HEK293 (cell line): ENCODE data around the gene SSTR5.
A peak's percentile ranks its signal among the peaks of the same experiment; 100 is the strongest.

Experiments
- BCL11B ChIP-seq: fragments of 450-650 bp; formaldehyde crosslinking; IDR thresholded peaks from 2 replicates; pipeline ENCODE4 v1.5.1; 2016; ENCODE audit warnings: low read depth, missing biosample characterization, missing genetic modification characterization
- FEZF1 ChIP-seq: fragments of 450-650 bp; formaldehyde crosslinking; IDR thresholded peaks from 2 replicates; pipeline ENCODE4 v1.5.1; 2016; ENCODE audit warnings: missing biosample characterization, missing genetic modification characterization
- GLIS2 ChIP-seq: fragments of 450-650 bp; formaldehyde crosslinking; IDR thresholded peaks from 2 replicates; pipeline ENCODE4 v1.5.1; 2016; ENCODE audit warnings: missing biosample characterization, missing genetic modification characterization
- IKZF3 ChIP-seq: fragments of 450-650 bp; IDR thresholded peaks from 2 replicates; pipeline ENCODE4 v1.5.0; 2018; ENCODE audit warnings: missing biosample characterization, mild to moderate bottlenecking, missing genetic modification characterization, moderate library complexity
- MZF1 ChIP-seq: fragments of 450-650 bp; formaldehyde crosslinking; IDR thresholded peaks from 2 replicates; pipeline ENCODE4 v1.5.1; 2017; ENCODE audit warnings: missing biosample characterization, missing genetic modification characterization, borderline replicate concordance
- ZBTB1 ChIP-seq: fragments of 450-650 bp; formaldehyde crosslinking; IDR thresholded peaks from 2 replicates; pipeline ENCODE4 v1.5.1; 2016; ENCODE audit warnings: missing biosample characterization, missing genetic modification characterization
- ZBTB26 ChIP-seq: fragments of 450-650 bp; formaldehyde crosslinking; optimal IDR thresholded peaks from 2 replicates; pipeline ENCODE3; 2016; ENCODE audit warnings: missing biosample characterization, mild to moderate bottlenecking, missing genetic modification characterization
- ZFHX2 ChIP-seq: fragments of 450-650 bp; formaldehyde crosslinking; conservative IDR thresholded peaks from 2 replicates; pipeline ENCODE4 v1.5.1; 2016; ENCODE audit warnings: missing biosample characterization, missing genetic modification characterization
- ZNF155 ChIP-seq: fragments of 450-650 bp; formaldehyde crosslinking; IDR thresholded peaks from 2 replicates; pipeline ENCODE4 v1.5.1; 2016; ENCODE audit warnings: missing biosample characterization, missing genetic modification characterization
- ZNF16 ChIP-seq: fragments of 450-650 bp; formaldehyde crosslinking; IDR thresholded peaks from 2 replicates; pipeline ENCODE4 v1.5.1; 2016; ENCODE audit warnings: low read depth, missing biosample characterization, missing genetic modification characterization
- ZNF211 ChIP-seq: fragments of 450-650 bp; formaldehyde crosslinking; IDR thresholded peaks from 2 replicates; pipeline ENCODE4 v1.5.1; 2016; ENCODE audit warnings: low read depth, missing biosample characterization, missing genetic modification characterization
- ZNF23 ChIP-seq: fragments of 450-650 bp; formaldehyde crosslinking; IDR thresholded peaks from 2 replicates; pipeline ENCODE4 v1.5.1; 2016; ENCODE audit warnings: missing biosample characterization, missing genetic modification characterization, borderline replicate concordance
- ZNF248 ChIP-seq: fragments of 450-650 bp; formaldehyde crosslinking; IDR thresholded peaks from 2 replicates; pipeline ENCODE4 v1.5.1; 2017; ENCODE audit warnings: missing biosample characterization, missing genetic modification characterization
- ZNF26 ChIP-seq: fragments of 450-650 bp; formaldehyde crosslinking; IDR thresholded peaks from 2 replicates; pipeline ENCODE4 v1.5.1; 2016; ENCODE audit warnings: missing biosample characterization, missing genetic modification characterization
- ZNF266 ChIP-seq: fragments of 450-650 bp; formaldehyde crosslinking; IDR thresholded peaks from 2 replicates; pipeline ENCODE4 v1.5.1; 2016; ENCODE audit warnings: missing biosample characterization, missing genetic modification characterization, low read depth
- ZNF426 ChIP-seq: fragments of 450-650 bp; formaldehyde crosslinking; IDR thresholded peaks from 2 replicates; pipeline ENCODE4 v1.5.1; 2017; ENCODE audit warnings: missing biosample characterization, missing genetic modification characterization, mild to moderate bottlenecking, inconsistent platforms, moderate library complexity
- ZNF433 ChIP-seq: fragments of 450-650 bp; formaldehyde crosslinking; IDR thresholded peaks from 2 replicates; pipeline ENCODE4 v1.5.1; 2016; ENCODE audit warnings: missing biosample characterization, missing genetic modification characterization, low read depth
- ZNF513 ChIP-seq: fragments of 450-650 bp; IDR thresholded peaks from 2 replicates; pipeline ENCODE4 v1.5.1; 2018; ENCODE audit warnings: missing biosample characterization, missing genetic modification characterization
- ZNF529 ChIP-seq: fragments of 450-650 bp; formaldehyde crosslinking; IDR thresholded peaks from 2 replicates; pipeline ENCODE4 v1.5.1; 2017; ENCODE audit warnings: missing genetic modification characterization, missing biosample characterization; ENCODE audit not compliant: insufficient replicate concordance
- ZNF596 ChIP-seq: fragments of 450-650 bp; IDR thresholded peaks from 2 replicates; pipeline ENCODE4 v1.5.0; 2018; ENCODE audit warnings: missing biosample characterization, mild to moderate bottlenecking, missing genetic modification characterization, moderate library complexity
- ZNF621 ChIP-seq: fragments of 450-650 bp; formaldehyde crosslinking; IDR thresholded peaks from 2 replicates; pipeline ENCODE4 v1.5.1; 2017; ENCODE audit warnings: missing biosample characterization, missing genetic modification characterization
- ZNF624 ChIP-seq: fragments of 450-650 bp; formaldehyde crosslinking; IDR thresholded peaks from 2 replicates; pipeline ENCODE4 v1.5.1; 2017; ENCODE audit warnings: missing biosample characterization, missing genetic modification characterization
- ZNF629 ChIP-seq: fragments of 450-650 bp; formaldehyde crosslinking; IDR thresholded peaks from 2 replicates; pipeline ENCODE4 v1.5.1; 2017; ENCODE audit warnings: missing biosample characterization, missing genetic modification characterization
- ZNF747 ChIP-seq: fragments of 450-650 bp; formaldehyde crosslinking; IDR thresholded peaks from 2 replicates; pipeline ENCODE4 v1.5.1; 2016; ENCODE audit warnings: missing biosample characterization, missing genetic modification characterization
- ZNF837 ChIP-seq: fragments of 450-650 bp; formaldehyde crosslinking; IDR thresholded peaks from 2 replicates; pipeline ENCODE4 v1.5.1; 2016; ENCODE audit warnings: missing biosample characterization, missing genetic modification characterization
- ZSCAN16 ChIP-seq: fragments of 450-650 bp; formaldehyde crosslinking; IDR thresholded peaks from 2 replicates; pipeline ENCODE4 v1.5.1; 2016; ENCODE audit warnings: missing biosample characterization, missing genetic modification characterization
- TF ChIP-seq, protein P1 (sequence below): fragments of 450-650 bp; formaldehyde crosslinking; IDR thresholded peaks from 2 replicates; pipeline ENCODE4 v1.5.1; 2016; ENCODE audit warnings: missing biosample characterization, missing genetic modification characterization, low read depth
- TF ChIP-seq, protein P2 (sequence below): fragments of 450-650 bp; formaldehyde crosslinking; conservative IDR thresholded peaks from 2 replicates; pipeline ENCODE4 v1.5.1; 2016; ENCODE audit warnings: low read depth, missing biosample characterization, missing genetic modification characterization
- TF ChIP-seq, protein P3 (sequence below): fragments of 450-650 bp; formaldehyde crosslinking; IDR thresholded peaks from 2 replicates; pipeline ENCODE4 v1.5.1; 2016; ENCODE audit warnings: missing biosample characterization, missing genetic modification characterization
- TF ChIP-seq, protein P4 (sequence below): fragments of 450-650 bp; formaldehyde crosslinking; IDR thresholded peaks from 2 replicates; pipeline ENCODE4 v1.5.1; 2016; ENCODE audit warnings: missing biosample characterization, missing genetic modification characterization

SSTR5 gene

GRCh38 chr16:1078579-1079021, 6.1 kb downstream of the SSTR5 start (continued):
- TF ChIP-seq, protein P1, sequence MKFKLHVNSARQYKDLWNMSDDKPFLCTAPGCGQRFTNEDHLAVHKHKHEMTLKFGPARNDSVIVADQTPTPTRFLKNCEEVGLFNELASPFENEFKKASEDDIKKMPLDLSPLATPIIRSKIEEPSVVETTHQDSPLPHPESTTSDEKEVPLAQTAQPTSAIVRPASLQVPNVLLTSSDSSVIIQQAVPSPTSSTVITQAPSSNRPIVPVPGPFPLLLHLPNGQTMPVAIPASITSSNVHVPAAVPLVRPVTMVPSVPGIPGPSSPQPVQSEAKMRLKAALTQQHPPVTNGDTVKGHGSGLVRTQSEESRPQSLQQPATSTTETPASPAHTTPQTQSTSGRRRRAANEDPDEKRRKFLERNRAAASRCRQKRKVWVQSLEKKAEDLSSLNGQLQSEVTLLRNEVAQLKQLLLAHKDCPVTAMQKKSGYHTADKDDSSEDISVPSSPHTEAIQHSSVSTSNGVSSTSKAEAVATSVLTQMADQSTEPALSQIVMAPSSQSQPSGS (tag by site-specific recombination), result no peak
- TF ChIP-seq ZNF26 (tag by site-specific recombination), result no peak
- no peak for TF ChIP-seq ZNF837 (tag by site-specific recombination)
- no peak for TF ChIP-seq ZNF248 (tag by site-specific recombination)
- no peak for TF ChIP-seq GLIS2 (tag by site-specific recombination)
- TF ChIP-seq ZNF433, result no peak
- TF ChIP-seq FEZF1 (tag by site-specific recombination), result peak; percentile 39; the same call in 1 of the 2 replicates
- no peak for TF ChIP-seq ZNF513 (tag by site-specific recombination)
- TF ChIP-seq MZF1 (tag by site-specific recombination), result no peak
- no peak for TF ChIP-seq ZNF596 (tag by site-specific recombination)
- no peak for TF ChIP-seq ZNF155 (tag by site-specific recombination)
- TF ChIP-seq, protein P2, sequence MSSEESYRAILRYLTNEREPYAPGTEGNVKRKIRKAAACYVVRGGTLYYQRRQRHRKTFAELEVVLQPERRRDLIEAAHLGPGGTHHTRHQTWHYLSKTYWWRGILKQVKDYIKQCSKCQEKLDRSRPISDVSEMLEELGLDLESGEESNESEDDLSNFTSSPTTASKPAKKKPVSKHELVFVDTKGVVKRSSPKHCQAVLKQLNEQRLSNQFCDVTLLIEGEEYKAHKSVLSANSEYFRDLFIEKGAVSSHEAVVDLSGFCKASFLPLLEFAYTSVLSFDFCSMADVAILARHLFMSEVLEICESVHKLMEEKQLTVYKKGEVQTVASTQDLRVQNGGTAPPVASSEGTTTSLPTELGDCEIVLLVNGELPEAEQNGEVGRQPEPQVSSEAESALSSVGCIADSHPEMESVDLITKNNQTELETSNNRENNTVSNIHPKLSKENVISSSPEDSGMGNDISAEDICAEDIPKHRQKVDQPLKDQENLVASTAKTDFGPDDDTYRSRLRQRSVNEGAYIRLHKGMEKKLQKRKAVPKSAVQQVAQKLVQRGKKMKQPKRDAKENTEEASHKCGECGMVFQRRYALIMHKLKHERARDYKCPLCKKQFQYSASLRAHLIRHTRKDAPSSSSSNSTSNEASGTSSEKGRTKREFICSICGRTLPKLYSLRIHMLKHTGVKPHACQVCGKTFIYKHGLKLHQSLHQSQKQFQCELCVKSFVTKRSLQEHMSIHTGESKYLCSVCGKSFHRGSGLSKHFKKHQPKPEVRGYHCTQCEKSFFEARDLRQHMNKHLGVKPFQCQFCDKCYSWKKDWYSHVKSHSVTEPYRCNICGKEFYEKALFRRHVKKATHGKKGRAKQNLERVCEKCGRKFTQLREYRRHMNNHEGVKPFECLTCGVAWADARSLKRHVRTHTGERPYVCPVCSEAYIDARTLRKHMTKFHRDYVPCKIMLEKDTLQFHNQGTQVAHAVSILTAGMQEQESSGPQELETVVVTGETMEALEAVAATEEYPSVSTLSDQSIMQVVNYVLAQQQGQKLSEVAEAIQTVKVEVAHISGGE, result no peak
- TF ChIP-seq, protein P3, sequence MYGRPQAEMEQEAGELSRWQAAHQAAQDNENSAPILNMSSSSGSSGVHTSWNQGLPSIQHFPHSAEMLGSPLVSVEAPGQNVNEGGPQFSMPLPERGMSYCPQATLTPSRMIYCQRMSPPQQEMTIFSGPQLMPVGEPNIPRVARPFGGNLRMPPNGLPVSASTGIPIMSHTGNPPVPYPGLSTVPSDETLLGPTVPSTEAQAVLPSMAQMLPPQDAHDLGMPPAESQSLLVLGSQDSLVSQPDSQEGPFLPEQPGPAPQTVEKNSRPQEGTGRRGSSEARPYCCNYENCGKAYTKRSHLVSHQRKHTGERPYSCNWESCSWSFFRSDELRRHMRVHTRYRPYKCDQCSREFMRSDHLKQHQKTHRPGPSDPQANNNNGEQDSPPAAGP (tag by site-specific recombination), result peak; percentile 97
- TF ChIP-seq ZSCAN16 (tag by site-specific recombination), result no peak
- no peak for TF ChIP-seq ZBTB26 (tag by site-specific recombination)
- no peak for TF ChIP-seq ZNF747
- TF ChIP-seq ZNF426, result no peak
- no peak for TF ChIP-seq ZNF266 (tag by site-specific recombination)
- no peak for TF ChIP-seq BCL11B (tag by site-specific recombination)
- no peak for TF ChIP-seq ZNF23 (tag by site-specific recombination)
- no peak for TF ChIP-seq ZNF16 (tag by site-specific recombination)
- TF ChIP-seq ZNF624 (tag by site-specific recombination), result no peak
- TF ChIP-seq ZBTB1 (tag by site-specific recombination), result no peak
- TF ChIP-seq ZNF621 (tag by site-specific recombination), result no peak
- no peak for TF ChIP-seq ZNF529 (tag by site-specific recombination)
- TF ChIP-seq, protein P4, sequence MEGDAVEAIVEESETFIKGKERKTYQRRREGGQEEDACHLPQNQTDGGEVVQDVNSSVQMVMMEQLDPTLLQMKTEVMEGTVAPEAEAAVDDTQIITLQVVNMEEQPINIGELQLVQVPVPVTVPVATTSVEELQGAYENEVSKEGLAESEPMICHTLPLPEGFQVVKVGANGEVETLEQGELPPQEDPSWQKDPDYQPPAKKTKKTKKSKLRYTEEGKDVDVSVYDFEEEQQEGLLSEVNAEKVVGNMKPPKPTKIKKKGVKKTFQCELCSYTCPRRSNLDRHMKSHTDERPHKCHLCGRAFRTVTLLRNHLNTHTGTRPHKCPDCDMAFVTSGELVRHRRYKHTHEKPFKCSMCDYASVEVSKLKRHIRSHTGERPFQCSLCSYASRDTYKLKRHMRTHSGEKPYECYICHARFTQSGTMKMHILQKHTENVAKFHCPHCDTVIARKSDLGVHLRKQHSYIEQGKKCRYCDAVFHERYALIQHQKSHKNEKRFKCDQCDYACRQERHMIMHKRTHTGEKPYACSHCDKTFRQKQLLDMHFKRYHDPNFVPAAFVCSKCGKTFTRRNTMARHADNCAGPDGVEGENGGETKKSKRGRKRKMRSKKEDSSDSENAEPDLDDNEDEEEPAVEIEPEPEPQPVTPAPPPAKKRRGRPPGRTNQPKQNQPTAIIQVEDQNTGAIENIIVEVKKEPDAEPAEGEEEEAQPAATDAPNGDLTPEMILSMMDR (tag by site-specific recombination), result no peak
- peak; percentile 60 for TF ChIP-seq ZNF629 (tag by site-specific recombination)
- peak; percentile 63; the same call in 1 of the 2 replicates for TF ChIP-seq IKZF3 (tag by site-specific recombination)
- no peak for TF ChIP-seq ZNF211 (tag by site-specific recombination)
- TF ChIP-seq ZFHX2 (tag by site-specific recombination), result peak; percentile 57; the same call in 1 of the 2 replicates
